NOMO-1 treated with DMSO at 0.1 percent for 48 hours (cell line): ENCODE measurements around the gene RITA1.

ENCODE experiments used
- DNase-seq: peaks from one replicate; lab custom pipeline; 2025; ENCODE audit not compliant: unreplicated experiment; lab: John Stamatoyannopoulos, UW

RITA1 gene

GRCh38 chr12:113173081-113173698, 12.3 kb upstream of the RITA1 start:
- DNase-seq: no peak

- DNase-seq: peak; percentile 25
These were observed 10.8 kb upstream of the RITA1 start for GRCh38 chr12:113174461-113175384.

GRCh38 chr12:113179023-113179422, 6.5 kb upstream of the RITA1 start:
- no peak for DNase-seq

- no peak for DNase-seq
These were observed 5.2 kb upstream of the RITA1 start for GRCh38 chr12:113180333-113180732.

- no peak for DNase-seq
These were observed 3.5 kb upstream of the RITA1 start for GRCh38 chr12:113181975-113182374.

GRCh38 chr12:113183030-113183589, 2.4 kb upstream of the RITA1 start:
- no peak for DNase-seq

GRCh38 chr12:113184098-113184899, 1.2 kb upstream of the RITA1 start:
- DNase-seq: no peak

GRCh38 chr12:113184900-113185179, 681 bp upstream of the RITA1 start:
- DNase-seq: peak; percentile 90

GRCh38 chr12:113186033-113186365, 478 bp downstream of the RITA1 start:
- peak; percentile 13 for DNase-seq

- DNase-seq: no peak
These were observed 1.3 kb downstream of the RITA1 start for GRCh38 chr12:113186666-113187325.

GRCh38 chr12:113189361-113189760, 3.8 kb downstream of the RITA1 start:
- DNase-seq: no peak

- no peak for DNase-seq
These were observed 5.2 kb downstream of the RITA1 start for GRCh38 chr12:113190761-113191160.

- DNase-seq: no peak
These were observed 5.7 kb downstream of the RITA1 start for GRCh38 chr12:113191227-113191626.

GRCh38 chr12:113194971-113195391, 9.5 kb downstream of the RITA1 start:
- DNase-seq: no peak

- DNase-seq: no peak
These were observed 10.1 kb downstream of the RITA1 start for GRCh38 chr12:113195598-113195997.

- DNase-seq: no peak
These were observed 11.1 kb downstream of the RITA1 start for GRCh38 chr12:113196582-113196981.

- peak; percentile 81 for DNase-seq
These were observed 11.5 kb downstream of the RITA1 start for GRCh38 chr12:113196990-113197389.

GRCh38 chr12:113197518-113198077, 12.1 kb downstream of the RITA1 start:
- no peak for DNase-seq

GRCh38 chr12:113198296-113198695, 12.8 kb downstream of the RITA1 start:
- no peak for DNase-seq

- DNase-seq: peak; percentile 62
These were observed 14.7 kb downstream of the RITA1 start for GRCh38 chr12:113200021-113200797.
